Neutrophil (primary cell): ENCODE results near the gene PPIL1.
"Not testable (repeated sequence)": the region's sequence is repeated elsewhere in the genome, so short reads cannot be mapped to it uniquely, and the experiment has no call there.

ENCODE experiments used
- H3K27ac ChIP-seq: fragments of 200-600 bp; sonication (generic); 2 replicates; pipeline ENCODE4 v1.5.1; 2016; ENCODE audit warnings: mild to moderate bottlenecking, moderate library complexity
- H3K27me3 ChIP-seq: fragments of 200-600 bp; sonication (generic); 2 replicates; pipeline ENCODE4 v1.6.0; 2016; ENCODE audit warnings: mild to moderate bottlenecking
- H3K36me3 ChIP-seq: fragments of 200-600 bp; sonication (generic); 2 replicates; pipeline ENCODE4 v1.5.1; 2017
- H3K4me1 ChIP-seq, 2 experiments: fragments of 200-600 bp in 1 of 2; sonication (generic) in 1 of 2; 1 replicate in 1 of 2; 2 replicates in 1 of 2; pipeline versions ENCODE4 v1.5.1 to v1.6.1; 2013 to 2016; ENCODE audit warnings: low read depth in 1 of 2, low read length in 1 of 2, mild to moderate bottlenecking in 1 of 2, moderate library complexity in 1 of 2; ENCODE audit not compliant: control insufficient read depth in 1 of 2, insufficient read depth in 1 of 2
- H3K4me3 ChIP-seq, 2 experiments: fragments of 200-600 bp in 1 of 2; sonication (generic) in 1 of 2; 1 replicate in 1 of 2; 2 replicates in 1 of 2; pipeline ENCODE4 v1.5.1; 2013 to 2016; ENCODE audit warnings: low read depth in 1 of 2, low read length in 1 of 2, mild to moderate bottlenecking in 1 of 2, moderate library complexity in 1 of 2
- H3K9me3 ChIP-seq: fragments of 200-600 bp; sonication (generic); 2 replicates; pipeline ENCODE4 v1.5.1; 2016
- CTCF ChIP-seq: fragments of 200-600 bp; sonication (generic); IDR thresholded peaks from 2 replicates; pipeline ENCODE4 v1.5.1; 2016; ENCODE audit warnings: antibody characterized with exemption

PPIL1 gene

GRCh38 chr6:36897609-36898008 lies 23.0 kb upstream of the PPIL1 start:
- no peaks in the 10 kb centered on the region for H3K27me3 ChIP-seq
- no peak for TF ChIP-seq CTCF
- no peaks in the 10 kb centered on the region for H3K4me1 ChIP-seq
- H3K27ac ChIP-seq = no peak overlapping the region
- H3K36me3 ChIP-seq = peaks cover 74% of the 10 kb centered on the region
- no peaks in the 10 kb centered on the region for H3K9me3 ChIP-seq
- no peak overlapping the region for H3K4me3 ChIP-seq

GRCh38 chr6:36893976-36894932 lies 19.7 kb upstream of the PPIL1 start:
- H3K9me3 ChIP-seq = no peaks in the 10 kb centered on the region
- H3K4me3 ChIP-seq = no peak overlapping the region
- no peaks in the 10 kb centered on the region for H3K4me1 ChIP-seq
- peaks cover 50% of the 10 kb centered on the region for H3K36me3 ChIP-seq
- no peak for TF ChIP-seq CTCF
- no peak overlapping the region for H3K27ac ChIP-seq
- H3K27me3 ChIP-seq = no peaks in the 10 kb centered on the region

GRCh38 chr6:36891153-36891552 lies 16.6 kb upstream of the PPIL1 start:
- not testable (repeated sequence) for H3K27me3 ChIP-seq, H3K4me1 ChIP-seq, H3K27ac ChIP-seq, H3K9me3 ChIP-seq, H3K4me3 ChIP-seq
- H3K36me3 ChIP-seq = peaks cover 34% of the 10 kb centered on the region

GRCh38 chr6:36890112-36890663 lies 15.6 kb upstream of the PPIL1 start:
- Histone ChIP-seq H3K4me1 (peaks cover 13 to 15% of the 10 kb centered on the region in 2 experiments), H3K27me3 (no peaks in the 10 kb centered on the region), H3K9me3 (no peaks in the 10 kb centered on the region), H3K27ac (no peak overlapping the region), H3K36me3 (peaks cover 24% of the 10 kb centered on the region), H3K4me3 (no peak overlapping the region)
- TF ChIP-seq CTCF = no peak

GRCh38 chr6:36888654-36889481 lies 14.3 kb upstream of the PPIL1 start:
- H3K27ac ChIP-seq = no peak overlapping the region
- no peak overlapping the region for H3K4me3 ChIP-seq
- H3K4me1 ChIP-seq = peaks cover 15 to 17% of the 10 kb centered on the region in 2 experiments
- H3K27me3 ChIP-seq = no peaks in the 10 kb centered on the region
- H3K9me3 ChIP-seq = no peaks in the 10 kb centered on the region
- peaks cover 12% of the 10 kb centered on the region for H3K36me3 ChIP-seq
- TF ChIP-seq CTCF = no peak
